Large intestine (tissue), 3 donors: ENCODE results near the gene ZNF567. TPM values are rescaled to one million over a fixed set of nuclear protein-coding genes. Genes with fewer than 3 reads are reported as not detected.

Experiments used
- DNase-seq, 2 donors: peaks; one replicate each; pipeline versions ENCODE4 v3.0.0 to v3.0.0-alpha.2; 2013
- H3K27ac ChIP-seq: one replicate; pipeline ENCODE4 v1.5.1; 2013; ENCODE audit warnings: low read length
- H3K27me3 ChIP-seq: 2 replicates; pipeline ENCODE4 v1.6.1; 2013; ENCODE audit warnings: low read length; ENCODE audit not compliant: control insufficient read depth, insufficient read depth
- H3K36me3 ChIP-seq: 2 replicates; pipeline ENCODE4 v1.6.1; 2013; ENCODE audit warnings: low read length; ENCODE audit not compliant: control insufficient read depth, insufficient read depth
- H3K4me1 ChIP-seq: one replicate; pipeline ENCODE4 v1.6.1; 2013; ENCODE audit warnings: low read length; ENCODE audit not compliant: control insufficient read depth, insufficient read depth
- H3K4me3 ChIP-seq: one replicate; pipeline ENCODE4 v1.5.1; 2013; ENCODE audit warnings: low read length
- H3K9me3 ChIP-seq: one replicate; pipeline ENCODE4 v1.6.1; 2013; ENCODE audit warnings: mild to moderate bottlenecking, low read depth, low read length, moderate library complexity; ENCODE audit not compliant: control insufficient read depth
- WGBS: methylation state at CpG from one replicate; pipeline ENCODE4 v1.1.5; 2013; ENCODE audit warnings: low lambda C conversion rate; ENCODE audit not compliant: insufficient coverage; 5-methylcytosine and 5-hydroxymethylcytosine counted together
- polyA plus RNA-seq: library from polyadenylated mRNA; unstranded; fragments of 120-200 nt; gene quantifications from one replicate; pipeline ENCODE4 v1.2.1, GENCODE V29; 2013

The ZNF567 gene
- polyA plus RNA-seq, 1 donor, result 8.6 TPM

- Histone ChIP-seq H3K4me1 (no peaks in the 10 kb centered on the region), H3K9me3 (peaks cover 39% of the 10 kb centered on the region), H3K27ac (no peak overlapping the region), H3K27me3 (no peaks in the 10 kb centered on the region), H3K36me3 (peaks cover 38% of the 10 kb centered on the region), H3K4me3 (no peak overlapping the region)
- no peak for DNase-seq
- 100% methylated on average over 3 of the region's 4 CpGs for WGBS
Measured at GRCh38 chr19:36750066-36750691, 62.8 kb downstream of the ZNF567 start.

Other genes starting within 250 kb of the ZNF567 start
- gene ZNF566, start 198.1 kb upstream of the ZNF567 start, polyA plus RNA-seq, result 12.5 TPM
- gene ZNF260, start 159.3 kb upstream of the ZNF567 start, polyA plus RNA-seq, result 16.1 TPM
- 19.0 TPM for gene ZNF529, start 114.3 kb upstream of the ZNF567 start, polyA plus RNA-seq
- gene ZNF382, start 82.3 kb upstream of the ZNF567 start, polyA plus RNA-seq, result 5.4 TPM
- 9.7 TPM for gene ZNF461, start 20.8 kb upstream of the ZNF567 start, polyA plus RNA-seq
- 2.1 TPM for gene ZNF850, start 85.2 kb downstream of the ZNF567 start, polyA plus RNA-seq
- gene ZNF790, start 150.8 kb downstream of the ZNF567 start, polyA plus RNA-seq, result 9.4 TPM
- gene ZNF345, start 163.3 kb downstream of the ZNF567 start, polyA plus RNA-seq, result 11.0 TPM
- 2.6 TPM for gene ZNF829, start 228.7 kb downstream of the ZNF567 start, polyA plus RNA-seq
- 11.8 TPM for gene ZNF568, start 228.7 kb downstream of the ZNF567 start, polyA plus RNA-seq